Prostate gland (tissue), 2 donors: ENCODE measurements around the gene ARHGEF11. TPM values are rescaled to one million over a fixed set of nuclear protein-coding genes. Genes with fewer than 3 reads are reported as not detected.

Experiments
- DNase-seq: peaks from one replicate; pipeline ENCODE4 v3.0.0-alpha.2; 2019; ENCODE audit warnings: low spot score
- H3K27ac ChIP-seq, 2 donors: fragments of 200-600 bp; sonication (generic); 2 replicates each; pipeline ENCODE4 v1.5.1; 2017 to 2019
- H3K27me3 ChIP-seq: fragments of 200-600 bp; sonication (generic); replicated peaks from 2 replicates; pipeline ENCODE4 v1.5.1; 2019; ENCODE audit not compliant: insufficient read depth
- H3K36me3 ChIP-seq, 2 donors: fragments of 200-600 bp; sonication (generic); 1 replicate in 1 of 2; 2 replicates in 1 of 2; pipeline versions ENCODE4 v1.5.1 to v1.8.1; 2017 to 2019
- H3K4me1 ChIP-seq: fragments of 200-600 bp; sonication (generic); replicated peaks from 2 replicates; pipeline ENCODE4 v1.5.1; 2019
- H3K4me3 ChIP-seq, 2 donors: fragments of 200-600 bp; sonication (generic); 2 replicates each; pipeline ENCODE4 v1.5.1; 2017 to 2019
- H3K9me3 ChIP-seq: fragments of 200-600 bp; sonication (generic); 2 replicates; pipeline ENCODE4 v1.5.1; 2017
- POLR2A ChIP-seq: fragments of 450-650 bp; IDR thresholded peaks from one replicate; pipeline ENCODE4 v1.6.1; 2016; ENCODE audit warnings: antibody characterized with exemption, mild to moderate bottlenecking
- POLR2AphosphoS5 ChIP-seq: sonication (generic); formaldehyde crosslinking; IDR thresholded peaks from one replicate; pipeline ENCODE4 v1.6.1; 2017; ENCODE audit warnings: antibody characterized with exemption
- WGBS: methylation state at CpG from one replicate; pipeline ENCODE4 v1.1.5; 2018; 5-methylcytosine and 5-hydroxymethylcytosine counted together
- intact Hi-C: fragments of 100-400 bp; cut with DNase I; formaldehyde crosslinking; loops from one replicate; pipeline ENCODE4 v1.14.2; 2022
- total RNA-seq, 2 donors: library from RNA; depleted of rRNA; stranded (reverse); fragments of >200 nt; gene quantifications; one replicate each; pipeline ENCODE4 v1.1.0, GENCODE V29; 2016
- TF ChIP-seq, protein P1 (sequence below), 4 experiments: fragments of 200-600 bp in 2 of 4; fragments of 450-650 bp in 2 of 4; sonication (generic) in 2 of 4; IDR thresholded peaks; 1 replicate in 3 of 4; 2 replicates in 1 of 4; pipeline ENCODE4 v1.5.1; 2016 to 2019; ENCODE audit warnings: antibody characterized with exemption in 4 of 4, mild to moderate bottlenecking in 2 of 4, moderate library complexity in 2 of 4

ARHGEF11 gene
- total RNA-seq, 2 donors from 2014 or later: 38.3 to 92.6 TPM

DNA sequence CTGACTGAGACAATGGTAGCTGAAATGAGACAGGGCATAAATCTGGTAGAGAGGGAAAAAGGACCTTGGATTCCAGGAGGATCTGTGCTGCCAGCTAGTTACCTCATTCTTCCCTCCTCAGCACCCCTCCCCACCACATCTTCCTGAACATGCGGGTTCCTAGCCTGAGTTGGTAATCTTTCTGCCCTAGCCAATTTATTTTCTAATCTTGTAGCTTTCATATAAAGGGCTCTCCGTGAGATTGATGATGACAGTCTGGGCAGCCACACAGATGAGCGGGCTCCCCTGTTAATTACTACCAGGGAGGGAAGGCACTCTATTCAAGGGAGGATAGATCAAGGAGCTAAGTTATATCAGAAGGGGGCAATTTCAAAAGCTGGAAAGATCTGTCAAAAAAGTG lies 20.2 kb downstream of the ARHGEF11 start:
- Histone ChIP-seq H3K4me1 (no peaks in the 10 kb centered on the region), H3K36me3 (no peaks in the 10 kb centered on the region), H3K27ac (no peak overlapping the region), H3K4me3 (no peak overlapping the region), H3K9me3 (no peaks in the 10 kb centered on the region), H3K27me3 (no peaks in the 10 kb centered on the region)
- TF ChIP-seq, protein P1, sequence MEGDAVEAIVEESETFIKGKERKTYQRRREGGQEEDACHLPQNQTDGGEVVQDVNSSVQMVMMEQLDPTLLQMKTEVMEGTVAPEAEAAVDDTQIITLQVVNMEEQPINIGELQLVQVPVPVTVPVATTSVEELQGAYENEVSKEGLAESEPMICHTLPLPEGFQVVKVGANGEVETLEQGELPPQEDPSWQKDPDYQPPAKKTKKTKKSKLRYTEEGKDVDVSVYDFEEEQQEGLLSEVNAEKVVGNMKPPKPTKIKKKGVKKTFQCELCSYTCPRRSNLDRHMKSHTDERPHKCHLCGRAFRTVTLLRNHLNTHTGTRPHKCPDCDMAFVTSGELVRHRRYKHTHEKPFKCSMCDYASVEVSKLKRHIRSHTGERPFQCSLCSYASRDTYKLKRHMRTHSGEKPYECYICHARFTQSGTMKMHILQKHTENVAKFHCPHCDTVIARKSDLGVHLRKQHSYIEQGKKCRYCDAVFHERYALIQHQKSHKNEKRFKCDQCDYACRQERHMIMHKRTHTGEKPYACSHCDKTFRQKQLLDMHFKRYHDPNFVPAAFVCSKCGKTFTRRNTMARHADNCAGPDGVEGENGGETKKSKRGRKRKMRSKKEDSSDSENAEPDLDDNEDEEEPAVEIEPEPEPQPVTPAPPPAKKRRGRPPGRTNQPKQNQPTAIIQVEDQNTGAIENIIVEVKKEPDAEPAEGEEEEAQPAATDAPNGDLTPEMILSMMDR (IDR thresholded peaks at IDR 0.05): no peak
- TF ChIP-seq POLR2AphosphoS5 (no peak), POLR2A (no peak)
- DNase-seq: no peak
- 22% methylated on average over 3 of the region's 3 CpGs for WGBS
- intact Hi-C loops: no loop called here

DNA sequence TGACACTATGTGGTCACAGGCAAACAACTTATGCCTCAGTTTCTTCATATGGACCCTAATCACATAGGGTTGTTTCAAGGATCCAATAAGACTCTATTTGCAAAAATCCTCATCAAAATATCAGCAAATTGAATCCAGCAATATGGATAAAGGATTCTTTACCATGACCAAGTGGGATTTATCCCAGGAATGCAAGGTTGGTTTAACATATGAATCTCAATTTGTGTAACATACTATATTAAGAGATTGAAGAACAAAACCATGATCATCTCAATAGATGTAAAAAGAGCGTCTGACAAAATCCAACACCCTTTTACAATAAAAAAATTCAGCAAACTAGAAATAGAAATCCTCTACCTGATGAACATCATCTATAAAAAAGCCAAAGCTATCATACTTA lies 23.9 kb downstream of the ARHGEF11 start:
- H3K4me1 ChIP-seq: no peaks in the 10 kb centered on the region
- TF ChIP-seq POLR2A: no peak
- 96% methylated on average over 1 of the region's 1 CpG for WGBS

DNA sequence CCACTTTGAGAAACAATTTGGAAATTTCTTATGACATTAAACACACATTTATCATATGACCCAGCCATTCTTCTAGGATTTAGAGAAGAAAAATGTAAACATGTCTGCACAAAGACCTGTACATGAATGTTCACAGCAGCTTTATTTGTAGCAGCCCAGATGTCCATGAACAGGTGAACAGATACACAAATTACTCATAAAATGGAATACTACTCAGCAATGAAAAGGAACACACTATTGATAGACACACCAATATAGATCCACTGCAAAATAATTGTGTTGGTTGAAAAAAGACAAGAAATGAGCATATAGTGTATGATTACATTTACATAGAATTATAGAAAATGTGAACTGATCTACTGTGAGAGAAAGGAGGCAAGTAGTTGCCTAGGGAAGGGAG lies 26.1 kb downstream of the ARHGEF11 start:
- Histone ChIP-seq H3K27ac (no peak overlapping the region), H3K9me3 (no peaks in the 10 kb centered on the region), H3K36me3 (no peaks in the 10 kb centered on the region), H3K4me1 (no peaks in the 10 kb centered on the region), H3K27me3 (no peaks in the 10 kb centered on the region), H3K4me3 (no peak overlapping the region)
- TF ChIP-seq POLR2AphosphoS5 (no peak), POLR2A (no peak)
- TF ChIP-seq, protein P1 (IDR thresholded peaks at IDR 0.05): no peak
- intact Hi-C loops: no loop called here
- DNase-seq: no peak

More for the DNA sequence above, 23.9 kb downstream of the ARHGEF11 start:
- no peak overlapping the region for H3K4me3 ChIP-seq
- H3K9me3 ChIP-seq: no peaks in the 10 kb centered on the region
- H3K27me3 ChIP-seq: no peaks in the 10 kb centered on the region
- no peak overlapping the region for H3K27ac ChIP-seq
- intact Hi-C loops: no loop called here
- DNase-seq: no peak
- no peaks in the 10 kb centered on the region for H3K36me3 ChIP-seq

DNA sequence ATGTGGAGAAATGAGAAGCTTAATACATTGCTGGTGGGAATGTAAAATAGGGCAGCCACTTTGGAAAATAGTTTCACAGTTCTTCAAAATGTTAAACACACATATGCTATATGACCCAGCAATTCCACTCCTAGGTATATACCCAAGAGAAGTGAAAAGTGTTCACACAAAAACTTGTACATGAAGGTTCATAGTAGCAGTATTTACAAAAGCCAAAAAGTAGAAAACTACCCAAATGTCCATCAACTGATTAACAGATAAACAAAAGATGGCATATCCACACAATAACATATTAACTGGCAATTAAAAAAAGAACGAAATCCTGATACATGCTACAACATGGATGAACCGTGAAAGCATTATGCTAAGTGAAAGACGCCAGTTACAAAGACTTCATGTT lies 33.7 kb downstream of the ARHGEF11 start:
- TF ChIP-seq, protein P1 (IDR thresholded peaks at IDR 0.05): no peak
- TF ChIP-seq POLR2AphosphoS5 (no peak), POLR2A (no peak)
- H3K4me1 ChIP-seq: peaks cover 5% of the 10 kb centered on the region
- 95% methylated on average over 3 of the region's 3 CpGs for WGBS
- H3K27me3 ChIP-seq: no peaks in the 10 kb centered on the region
- H3K9me3 ChIP-seq: no peaks in the 10 kb centered on the region
- no peak overlapping the region for H3K4me3 ChIP-seq
- H3K36me3 ChIP-seq: no peaks in the 10 kb centered on the region
- H3K27ac ChIP-seq: no peak overlapping the region
- intact Hi-C loops: no loop called here
- DNase-seq: no peak

DNA sequence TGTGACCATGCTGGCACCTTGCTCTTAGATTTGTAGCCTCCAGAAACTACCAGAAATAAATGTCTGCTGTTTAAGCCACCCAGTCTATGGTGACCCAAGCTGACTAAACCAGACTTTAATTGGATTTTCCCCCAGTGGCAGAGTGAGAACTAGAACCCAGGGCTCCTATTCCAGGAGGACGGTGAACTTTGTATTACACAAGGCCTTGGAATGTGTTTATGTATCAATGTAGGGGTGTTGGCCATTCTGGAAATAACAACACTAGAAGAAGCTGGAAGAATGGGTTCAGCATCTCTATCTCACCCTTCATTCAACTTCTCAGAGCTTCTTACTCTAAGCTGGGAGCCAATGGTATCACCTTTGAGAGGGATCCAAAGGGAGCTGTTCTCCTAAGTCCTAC lies 37.0 kb downstream of the ARHGEF11 start:
- Histone ChIP-seq H3K4me1 (peaks cover 5% of the 10 kb centered on the region), H3K9me3 (no peaks in the 10 kb centered on the region), H3K4me3 (no peak overlapping the region), H3K36me3 (no peaks in the 10 kb centered on the region), H3K27me3 (no peaks in the 10 kb centered on the region), H3K27ac (no peak overlapping the region)
- WGBS: 71% methylated on average over 1 of the region's 1 CpG
- intact Hi-C loops: no loop called here
- no peak for DNase-seq
- TF ChIP-seq, protein P1 (IDR thresholded peaks at IDR 0.05): no peak
- no peak for TF ChIP-seq POLR2AphosphoS5
- TF ChIP-seq POLR2A: no peak
